Muscle layer of colon (tissue), 2 donors: Measurements from ENCODE around the gene MANEAL.

Experiments used
- H3K27ac ChIP-seq: one replicate; pipeline ENCODE4 v1.7.0; 2013; ENCODE audit warnings: low read depth, mild to moderate bottlenecking, low read length, moderate library complexity
- H3K27me3 ChIP-seq, 2 donors: one replicate each; pipeline ENCODE4 v1.7.0; 2013; ENCODE audit warnings: low read length in 2 of 2, mild to moderate bottlenecking in 2 of 2; ENCODE audit not compliant: insufficient read depth in 2 of 2, control insufficient read depth in 1 of 2
- H3K36me3 ChIP-seq: one replicate; pipeline ENCODE4 v1.7.0; 2013; ENCODE audit warnings: mild to moderate bottlenecking, low read length; ENCODE audit not compliant: insufficient read depth
- H3K4me1 ChIP-seq: one replicate; pipeline ENCODE4 v1.7.0; 2013; ENCODE audit warnings: mild to moderate bottlenecking, low read length; ENCODE audit not compliant: insufficient read depth
- H3K4me3 ChIP-seq, 2 donors: one replicate each; pipeline ENCODE4 v1.7.0; 2013; ENCODE audit warnings: low read length in 2 of 2, low read depth in 1 of 2, mild to moderate bottlenecking in 1 of 2, moderate library complexity in 1 of 2
- H3K9ac ChIP-seq: one replicate; pipeline ENCODE4 v1.7.0; 2013; ENCODE audit warnings: low read length
- H3K9me3 ChIP-seq: one replicate; pipeline ENCODE4 v1.7.0; 2013; ENCODE audit warnings: mild to moderate bottlenecking, low read length
- donor health status: abdominal sarcoma.
- donor health status: Adenocarcinoma of cecum.

Gene MANEAL

DNA sequence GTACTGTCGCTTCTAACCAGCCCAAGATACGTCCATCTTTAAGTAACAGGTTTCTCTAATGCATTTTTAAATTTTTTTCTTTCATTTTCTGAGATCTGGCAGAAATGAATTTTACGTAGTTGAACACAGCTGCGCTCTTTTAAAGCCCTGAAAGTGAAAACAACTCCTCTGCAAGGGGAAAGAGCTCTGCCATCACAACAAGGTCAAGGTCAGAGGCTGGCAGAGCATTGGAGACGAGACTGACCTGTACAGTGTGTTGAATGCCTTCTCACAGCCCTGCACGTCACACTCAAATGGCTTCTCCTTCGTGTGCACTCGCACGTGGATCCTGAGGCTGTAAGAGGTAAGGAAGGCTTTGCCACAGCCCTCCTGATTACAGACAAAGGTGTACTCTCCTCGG lies 46.0 kb downstream of the MANEAL start:
- Histone ChIP-seq H3K9ac (no peak overlapping the region), H3K4me1 (no peaks in the 10 kb centered on the region), H3K27ac (no peak overlapping the region)

DNA sequence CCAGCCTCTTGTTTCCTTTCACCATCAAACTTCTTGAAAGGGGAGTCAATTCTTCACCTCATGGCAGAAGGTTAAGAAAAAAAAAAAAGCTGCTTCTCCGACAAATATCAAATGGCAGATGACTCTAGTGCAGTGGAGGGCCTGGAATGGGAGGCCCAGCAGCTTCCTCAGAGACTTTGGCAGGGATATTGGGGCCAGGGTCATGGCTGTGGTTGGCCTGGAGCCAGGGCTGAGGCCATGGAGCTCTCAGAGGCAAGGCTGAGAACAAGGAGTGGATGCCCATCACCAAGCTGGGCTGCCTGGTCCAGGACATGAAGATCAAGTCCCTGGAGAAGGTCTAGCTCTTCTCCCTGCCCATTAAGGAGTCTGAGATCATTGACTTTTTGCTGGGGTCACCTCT lies 47.1 kb downstream of the MANEAL start:
- Histone ChIP-seq H3K36me3 (peaks cover 29% of the 10 kb centered on the region), H3K4me1 (no peaks in the 10 kb centered on the region), H3K4me3 (no peak overlapping the region), H3K27ac (no peak overlapping the region), H3K27me3 (no peaks in the 10 kb centered on the region), H3K9ac (no peak overlapping the region), H3K9me3 (no peaks in the 10 kb centered on the region)

More for the DNA sequence above, 46.0 kb downstream of the MANEAL start:
- Histone ChIP-seq H3K9me3 (no peaks in the 10 kb centered on the region), H3K36me3 (peaks cover 38% of the 10 kb centered on the region), H3K27me3 (no peaks in the 10 kb centered on the region), H3K4me3 (no peak overlapping the region)

DNA sequence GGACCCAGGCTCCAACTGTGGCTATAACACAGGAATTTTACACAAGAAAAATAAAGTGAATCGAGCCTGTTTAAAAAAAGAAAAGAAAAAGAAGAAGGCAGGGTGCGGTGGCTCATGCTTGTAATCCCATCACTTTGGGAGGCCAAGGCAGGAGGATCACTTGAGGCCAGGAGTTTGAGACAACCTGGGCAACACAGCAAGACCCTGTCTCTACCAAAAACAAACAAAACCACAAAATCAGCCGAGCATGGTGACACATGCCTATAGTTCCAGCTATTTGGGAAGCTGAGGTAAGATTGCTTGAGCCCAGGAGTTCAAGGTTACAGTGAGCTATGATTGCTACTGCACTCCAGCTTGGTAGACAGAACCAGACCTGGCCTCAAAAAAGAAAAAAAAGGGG lies 48.0 kb downstream of the MANEAL start:
- Histone ChIP-seq H3K36me3 (peaks cover 29% of the 10 kb centered on the region), H3K4me1 (no peaks in the 10 kb centered on the region), H3K27me3 (no peaks in the 10 kb centered on the region), H3K9me3 (no peaks in the 10 kb centered on the region), H3K9ac (no peak overlapping the region), H3K4me3 (no peak overlapping the region), H3K27ac (no peak overlapping the region)

DNA sequence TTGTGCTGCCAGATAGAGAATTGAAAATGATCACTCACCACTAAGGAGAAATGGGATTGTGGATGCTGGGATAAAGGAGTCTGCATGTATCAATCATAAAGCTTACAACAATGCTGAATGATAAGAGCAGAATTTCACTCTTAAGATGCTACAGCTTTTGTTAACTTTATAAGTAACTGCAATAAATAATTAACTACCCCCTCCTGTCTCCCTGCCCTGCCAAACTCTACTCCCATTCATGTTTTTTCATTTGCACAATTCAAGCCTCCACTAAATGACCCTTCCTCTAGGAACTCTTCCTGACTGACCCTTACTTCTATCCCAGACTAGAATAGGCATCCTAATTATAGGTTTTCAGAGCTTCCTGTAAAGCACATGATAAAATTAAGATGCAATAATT lies 50.9 kb downstream of the MANEAL start:
- peaks cover 5% of the 10 kb centered on the region for H3K36me3 ChIP-seq
- no peak overlapping the region for H3K4me3 ChIP-seq
- no peak overlapping the region for H3K9ac ChIP-seq
- no peaks in the 10 kb centered on the region for H3K9me3 ChIP-seq
- no peaks in the 10 kb centered on the region for H3K4me1 ChIP-seq
- no peak overlapping the region for H3K27ac ChIP-seq
- H3K27me3 ChIP-seq: no peaks in the 10 kb centered on the region

DNA sequence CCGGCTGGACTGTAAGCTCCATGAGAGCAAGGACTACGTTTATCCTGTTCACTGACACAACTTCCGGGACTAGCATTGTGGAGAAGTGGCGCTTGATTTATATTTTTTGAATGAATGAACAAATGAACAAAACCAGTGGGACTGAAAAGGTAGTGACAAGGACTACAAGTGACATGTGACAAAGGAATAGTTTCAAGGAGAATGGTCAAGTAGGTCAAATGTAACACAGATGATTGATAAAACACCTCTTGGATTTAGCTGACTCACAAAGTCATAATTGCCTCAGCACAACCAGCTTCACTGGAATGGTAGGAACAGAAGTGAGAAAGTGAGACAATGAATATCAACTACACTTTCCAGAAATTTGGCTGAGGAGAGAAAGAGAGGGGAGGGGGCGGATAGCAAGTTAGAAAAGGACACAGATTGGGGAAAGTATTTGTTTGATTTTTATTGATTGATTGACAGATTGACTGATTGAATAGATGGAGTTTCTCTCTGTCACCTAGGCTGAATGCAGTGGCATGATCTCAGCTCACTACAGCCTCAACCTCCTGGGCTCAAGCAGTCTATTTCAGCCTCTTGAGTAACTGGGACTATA lies 51.5 kb downstream of the MANEAL start:
- H3K27ac ChIP-seq: no peak overlapping the region
- no peak overlapping the region for H3K4me3 ChIP-seq
- H3K36me3 ChIP-seq: no peaks in the 10 kb centered on the region
- H3K27me3 ChIP-seq: no peaks in the 10 kb centered on the region
- H3K9me3 ChIP-seq: no peaks in the 10 kb centered on the region
- H3K9ac ChIP-seq: no peak overlapping the region
- no peaks in the 10 kb centered on the region for H3K4me1 ChIP-seq

DNA sequence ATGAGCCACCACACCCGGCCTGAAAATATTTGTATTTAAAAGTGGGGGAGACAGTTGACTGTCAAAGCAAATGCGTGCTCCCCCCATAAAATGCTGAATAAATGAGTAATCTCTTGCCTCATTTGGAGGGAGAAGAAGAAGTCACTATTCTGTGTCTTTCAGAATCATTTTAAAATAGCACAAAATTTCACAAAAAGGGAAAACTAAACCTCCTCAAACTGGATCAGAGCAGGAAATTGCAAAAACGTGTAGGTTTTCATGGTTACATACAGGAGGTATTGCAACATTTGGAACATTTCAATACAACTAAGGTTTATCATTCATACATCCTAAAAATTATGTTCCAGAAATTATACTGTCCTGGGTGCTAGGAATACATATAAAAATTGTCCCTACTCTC lies 52.1 kb downstream of the MANEAL start:
- Histone ChIP-seq H3K4me1 (no peaks in the 10 kb centered on the region), H3K27ac (no peak overlapping the region), H3K36me3 (no peaks in the 10 kb centered on the region), H3K9me3 (no peaks in the 10 kb centered on the region), H3K9ac (no peak overlapping the region), H3K27me3 (no peaks in the 10 kb centered on the region), H3K4me3 (no peak overlapping the region)

DNA sequence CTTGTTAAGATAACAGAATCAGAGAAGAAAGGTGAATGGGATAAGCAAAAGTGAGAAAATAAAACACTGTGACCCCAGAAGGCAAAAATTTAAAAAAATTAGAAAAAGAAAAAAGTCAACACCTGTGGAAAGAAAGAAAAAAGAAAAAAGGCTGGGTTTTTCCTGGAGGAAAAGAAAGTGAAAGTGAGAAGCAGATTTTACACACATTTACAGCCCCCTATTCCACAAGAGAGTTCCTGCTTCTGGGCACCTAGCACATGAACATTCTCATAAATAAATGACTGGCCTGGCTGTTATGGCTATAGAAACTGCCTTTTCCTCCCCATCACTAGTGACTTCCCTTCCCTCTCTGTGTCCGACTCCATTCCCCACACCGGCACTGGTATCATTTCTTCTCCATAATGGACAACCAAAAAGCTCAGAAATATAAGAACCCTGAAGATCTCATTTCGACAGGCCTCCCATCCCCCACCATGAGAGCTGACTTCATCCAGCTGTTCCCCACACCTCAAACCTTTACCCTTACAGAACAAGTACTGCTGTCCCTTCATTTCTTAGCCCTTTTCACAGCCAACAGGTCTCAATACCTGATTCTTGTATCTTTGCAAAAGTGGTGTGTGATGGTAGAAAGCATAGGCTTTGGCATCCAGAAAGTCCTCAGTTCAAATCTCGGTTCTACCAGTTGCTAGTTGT lies 53.1 kb downstream of the MANEAL start:
- no peak overlapping the region for H3K4me3 ChIP-seq
- H3K4me1 ChIP-seq: no peaks in the 10 kb centered on the region
- H3K36me3 ChIP-seq: no peaks in the 10 kb centered on the region
- no peak overlapping the region for H3K27ac ChIP-seq
- H3K27me3 ChIP-seq: no peaks in the 10 kb centered on the region
- H3K9ac ChIP-seq: no peak overlapping the region
- H3K9me3 ChIP-seq: no peaks in the 10 kb centered on the region

DNA sequence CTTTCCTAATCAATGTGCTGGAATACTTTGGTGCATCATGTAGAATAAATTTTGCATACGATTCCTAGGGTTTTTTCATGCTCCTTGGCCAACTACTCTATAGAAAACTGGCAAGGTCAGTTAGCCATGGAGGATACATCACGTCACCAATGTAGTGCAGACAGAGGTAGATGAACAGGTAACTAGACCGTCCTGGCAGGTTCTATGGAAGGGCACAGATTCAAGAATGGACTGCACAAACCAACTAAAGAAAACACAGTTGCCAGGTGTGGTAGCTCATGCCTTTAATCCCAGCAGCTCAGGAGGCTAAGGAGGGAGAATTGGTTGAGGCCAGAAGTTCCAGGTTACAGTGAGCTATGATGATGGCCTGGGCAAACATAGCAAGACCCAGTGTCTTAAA lies 55.8 kb downstream of the MANEAL start:
- H3K9me3 ChIP-seq: no peaks in the 10 kb centered on the region
- no peak overlapping the region for H3K27ac ChIP-seq
- no peak overlapping the region for H3K4me3 ChIP-seq
- H3K4me1 ChIP-seq: no peaks in the 10 kb centered on the region
- no peak overlapping the region for H3K9ac ChIP-seq
- peaks cover 2% of the 10 kb centered on the region for H3K36me3 ChIP-seq
- no peaks in the 10 kb centered on the region for H3K27me3 ChIP-seq

DNA sequence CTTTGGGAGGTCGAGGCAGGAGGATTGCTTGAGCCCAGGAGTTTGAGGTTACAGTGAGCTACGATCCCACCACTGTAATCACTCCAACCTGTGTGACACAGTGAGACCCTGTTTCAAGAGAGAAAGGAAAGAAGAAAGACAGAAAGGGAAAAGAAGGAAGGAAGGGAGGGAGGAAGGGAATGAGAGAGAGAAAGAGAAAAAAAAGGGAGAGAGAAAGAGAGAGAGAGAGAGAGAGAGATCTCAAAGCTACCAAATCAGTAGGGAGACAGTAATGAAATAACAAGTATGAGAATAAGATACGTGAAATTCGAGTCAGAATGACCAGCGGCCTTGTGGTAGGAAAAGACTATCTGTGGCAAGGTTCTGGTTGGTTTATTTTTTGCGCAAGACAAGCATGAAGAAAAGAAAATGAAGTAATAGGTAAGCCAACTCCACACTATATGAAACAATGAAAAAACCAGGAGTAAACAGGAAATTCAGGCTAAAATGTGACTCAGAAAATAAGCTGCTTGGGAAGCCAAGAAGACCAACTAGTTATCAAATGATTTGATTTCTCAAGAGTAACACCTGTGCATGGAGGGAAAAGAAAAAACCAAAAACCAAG lies 56.8 kb downstream of the MANEAL start:
- H3K36me3 ChIP-seq: peaks cover 3% of the 10 kb centered on the region
- no peak overlapping the region for H3K27ac ChIP-seq
- H3K27me3 ChIP-seq: no peaks in the 10 kb centered on the region
- peaks cover 3% of the 10 kb centered on the region for H3K4me1 ChIP-seq
- no peak overlapping the region for H3K9ac ChIP-seq
- no peaks in the 10 kb centered on the region for H3K9me3 ChIP-seq
- no peak overlapping the region for H3K4me3 ChIP-seq
